ENCODE data around the gene ANXA6.

The ANXA6 gene

GRCh38 chr5:151074557-151074956 lies 83.0 kb downstream of the ANXA6 start:
- H3K4me1 ChIP-seq: peaks cover 56% of the 10 kb centered on the region
- H4K20me1 ChIP-seq: peaks cover 100% of the 10 kb centered on the region
- H3K36me3 ChIP-seq: peaks cover 75% of the 10 kb centered on the region
- no peak overlapping the region for H3K4me2 ChIP-seq
- peaks cover 4% of the 10 kb centered on the region; the same call in 1 of the 2 replicates for H3K9me3 ChIP-seq
- no peak overlapping the region for H3K9ac ChIP-seq
- no peak overlapping the region for H3K4me3 ChIP-seq
- no peak for TF ChIP-seq Cebpa-rat (IDR thresholded peaks at IDR 0.05)
- H3K27ac ChIP-seq: no peak overlapping the region
- no peaks in the 10 kb centered on the region for H3K27me3 ChIP-seq

DNA sequence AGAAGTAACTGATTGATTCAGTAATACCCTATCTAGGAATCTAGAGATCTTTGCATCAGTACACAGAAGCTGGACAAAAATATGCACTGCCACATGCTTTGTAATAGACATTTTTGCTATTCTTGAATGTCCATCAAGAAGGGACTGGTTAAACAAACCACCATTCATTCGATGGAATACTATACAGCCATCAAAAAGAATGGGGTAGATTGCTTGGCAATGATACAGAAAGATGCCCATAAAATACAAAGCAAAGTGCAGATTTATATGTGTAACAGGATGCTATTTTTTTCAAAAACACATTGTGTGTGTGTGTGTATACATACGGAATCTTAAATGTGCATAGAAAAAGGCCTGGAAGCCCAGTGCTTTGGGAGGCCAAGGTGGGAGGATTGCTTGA lies 84.3 kb downstream of the ANXA6 start:
- TF ChIP-seq Cebpa-rat (IDR thresholded peaks at IDR 0.05): no peak
- H4K20me1 ChIP-seq: peaks cover 100% of the 10 kb centered on the region
- no peaks in the 10 kb centered on the region for H3K27me3 ChIP-seq
- peaks cover 56% of the 10 kb centered on the region for H3K4me1 ChIP-seq
- no peak overlapping the region for H3K27ac ChIP-seq
- peaks cover 4% of the 10 kb centered on the region; the same call in 1 of the 2 replicates for H3K9me3 ChIP-seq
- peaks cover 65% of the 10 kb centered on the region for H3K36me3 ChIP-seq
- H3K9ac ChIP-seq: no peak overlapping the region
- no peak overlapping the region for H3K4me2 ChIP-seq
- H3K4me3 ChIP-seq: no peak overlapping the region

DNA sequence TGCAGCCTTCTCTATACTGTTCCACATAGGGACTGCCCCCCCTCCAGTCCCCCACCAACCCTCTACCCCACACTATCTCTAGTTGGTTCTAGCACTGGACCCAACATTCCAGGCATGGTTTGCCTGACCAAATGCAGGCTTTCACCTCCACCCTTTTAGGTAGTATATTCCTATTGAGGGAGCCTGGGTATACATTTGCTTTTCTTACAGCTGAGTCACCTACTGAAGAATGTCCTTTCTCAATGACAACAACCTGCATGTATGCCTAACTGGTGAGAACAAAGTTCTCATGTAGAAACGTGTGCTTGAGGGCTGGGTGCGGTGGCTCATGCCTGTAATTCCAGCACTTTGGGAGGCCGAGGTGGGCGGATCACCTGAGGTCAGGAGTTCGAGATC lies 85.0 kb downstream of the ANXA6 start:
- Histone ChIP-seq H4K20me1 (peaks cover 100% of the 10 kb centered on the region), H3K27me3 (no peaks in the 10 kb centered on the region), H3K9ac (no peak overlapping the region), H3K9me3 (peaks cover 4% of the 10 kb centered on the region; the same call in 1 of the 2 replicates), H3K27ac (no peak overlapping the region), H3K36me3 (peaks cover 62% of the 10 kb centered on the region), H3K4me1 (peaks cover 57% of the 10 kb centered on the region), H3K4me3 (no peak overlapping the region), H3K4me2 (no peak overlapping the region)
- no peak for TF ChIP-seq Cebpa-rat (IDR thresholded peaks at IDR 0.05)

GRCh38 chr5:151071848-151072629 lies 85.5 kb downstream of the ANXA6 start:
- H3K4me3 ChIP-seq: no peak overlapping the region
- no peak for TF ChIP-seq Cebpa-rat (IDR thresholded peaks at IDR 0.05)
- peaks cover 100% of the 10 kb centered on the region for H4K20me1 ChIP-seq
- H3K27me3 ChIP-seq: no peaks in the 10 kb centered on the region
- no peak overlapping the region for H3K4me2 ChIP-seq
- peaks cover 4% of the 10 kb centered on the region; the same call in 1 of the 2 replicates for H3K9me3 ChIP-seq
- H3K4me1 ChIP-seq: peaks cover 57% of the 10 kb centered on the region
- H3K27ac ChIP-seq: no peak overlapping the region
- no peak overlapping the region for H3K9ac ChIP-seq
- H3K36me3 ChIP-seq: peaks cover 62% of the 10 kb centered on the region

DNA sequence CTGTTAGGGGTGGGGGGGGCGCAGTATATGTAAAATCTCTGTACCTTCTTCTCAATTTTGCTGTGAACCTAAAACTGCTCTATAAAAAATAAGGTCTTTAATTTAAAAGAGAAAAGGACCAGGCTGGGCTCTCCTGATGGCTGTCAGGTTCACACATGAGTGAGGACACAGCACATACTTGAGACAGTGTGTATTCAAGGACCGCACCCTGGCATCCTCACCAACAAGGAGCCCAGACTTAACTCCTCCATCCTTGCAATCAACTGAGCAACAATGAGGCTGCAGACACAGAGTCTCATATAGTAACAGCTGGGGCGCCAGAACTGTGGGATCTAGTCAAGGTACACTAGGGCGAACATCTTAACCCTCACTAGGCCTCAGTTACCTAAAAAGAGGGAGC lies 86.6 kb downstream of the ANXA6 start:
- H3K4me1 ChIP-seq: peaks cover 57% of the 10 kb centered on the region
- H3K27ac ChIP-seq: no peak overlapping the region
- TF ChIP-seq Cebpa-rat (IDR thresholded peaks at IDR 0.05): no peak
- H3K9ac ChIP-seq: no peak overlapping the region
- peaks cover 4% of the 10 kb centered on the region; the same call in 1 of the 2 replicates for H3K9me3 ChIP-seq
- no peak overlapping the region for H3K4me3 ChIP-seq
- no peak overlapping the region for H3K4me2 ChIP-seq
- no peaks in the 10 kb centered on the region for H3K27me3 ChIP-seq
- H4K20me1 ChIP-seq: peaks cover 100% of the 10 kb centered on the region
- peaks cover 62% of the 10 kb centered on the region for H3K36me3 ChIP-seq

DNA sequence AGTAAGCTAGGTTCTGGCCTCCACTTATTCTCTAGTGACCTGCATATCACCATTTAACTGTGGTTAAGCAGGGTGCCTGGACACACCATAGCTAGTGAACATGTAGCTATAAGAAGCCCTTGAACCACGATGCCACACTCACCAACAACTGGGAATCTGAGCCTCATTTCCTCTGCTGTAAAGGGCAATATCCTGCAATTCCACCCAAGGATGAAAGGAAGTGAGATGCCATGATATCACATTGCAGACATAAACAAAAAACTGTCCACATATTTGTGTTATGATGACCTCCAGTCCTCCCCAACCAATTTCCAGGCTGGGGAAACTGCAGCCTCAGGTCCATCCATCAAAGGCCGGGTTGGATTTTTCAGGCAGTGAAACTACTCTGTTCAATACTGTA lies 87.1 kb downstream of the ANXA6 start:
- Histone ChIP-seq H3K9me3 (peaks cover 4% of the 10 kb centered on the region; the same call in 1 of the 2 replicates), H3K9ac (no peak overlapping the region), H3K27ac (no peak overlapping the region), H3K4me1 (peaks cover 56% of the 10 kb centered on the region), H3K4me3 (no peak overlapping the region), H4K20me1 (peaks cover 100% of the 10 kb centered on the region), H3K4me2 (0 out of 2 replicates have a peak overlapping the region, but pooled peaks have one; percentile 69), H3K36me3 (peaks cover 59% of the 10 kb centered on the region), H3K27me3 (no peaks in the 10 kb centered on the region)
- TF ChIP-seq Cebpa-rat (IDR thresholded peaks at IDR 0.05): no peak

GRCh38 chr5:151068433-151069197 lies 89.0 kb downstream of the ANXA6 start:
- peaks cover 70% of the 10 kb centered on the region for H3K4me1 ChIP-seq
- H3K27me3 ChIP-seq: no peaks in the 10 kb centered on the region
- TF ChIP-seq Cebpa-rat (IDR thresholded peaks at IDR 0.05): no peak
- peaks cover 65% of the 10 kb centered on the region for H3K36me3 ChIP-seq
- peak overlapping the region; percentile 50 for H3K27ac ChIP-seq
- H3K4me2 ChIP-seq: peak overlapping the region; percentile 69
- H3K9me3 ChIP-seq: no peaks in the 10 kb centered on the region
- H3K9ac ChIP-seq: peak overlapping the region; percentile 15
- H4K20me1 ChIP-seq: peaks cover 100% of the 10 kb centered on the region
- H3K4me3 ChIP-seq: no peak overlapping the region

GRCh38 chr5:151067632-151068432 lies 89.7 kb downstream of the ANXA6 start:
- Histone ChIP-seq H3K27ac (peak overlapping the region; percentile 50), H3K36me3 (peaks cover 65% of the 10 kb centered on the region), H3K9me3 (no peaks in the 10 kb centered on the region), H3K4me3 (no peak overlapping the region), H3K27me3 (no peaks in the 10 kb centered on the region), H3K4me2 (peak overlapping the region; percentile 69), H3K4me1 (peaks cover 78% of the 10 kb centered on the region), H4K20me1 (peaks cover 100% of the 10 kb centered on the region), H3K9ac (no peak overlapping the region)
- TF ChIP-seq Cebpa-rat (IDR thresholded peaks at IDR 0.05): no peak

- no peak overlapping the region for H3K9ac ChIP-seq
- peaks cover 67% of the 10 kb centered on the region for H3K36me3 ChIP-seq
- peak overlapping the region; percentile 69; the same call in 1 of the 2 replicates for H3K4me2 ChIP-seq
- TF ChIP-seq Cebpa-rat (IDR thresholded peaks at IDR 0.05): no peak
- 0 out of 2 replicates have a peak overlapping the region, but pooled peaks have one; percentile 50 for H3K27ac ChIP-seq
- peaks cover 100% of the 10 kb centered on the region for H4K20me1 ChIP-seq
- no peaks in the 10 kb centered on the region for H3K27me3 ChIP-seq
- no peaks in the 10 kb centered on the region for H3K9me3 ChIP-seq
- H3K4me3 ChIP-seq: no peak overlapping the region
- H3K4me1 ChIP-seq: peaks cover 78% of the 10 kb centered on the region
These were observed 90.7 kb downstream of the ANXA6 start for GRCh38 chr5:151066920-151067319.

Data from BLaER1 (cell line).